ENCODE measurements around the gene DAW1. TPM values are rescaled to one million over a fixed set of nuclear protein-coding genes. Genes with fewer than 3 reads are reported as not detected.

The DAW1 gene
- total RNA-seq, 1 donor from 2014 or later, result 0.80 TPM

GRCh38 chr2:227826563-227826962 lies 44.9 kb upstream of the DAW1 start:
- DNase-seq (ENCODE audit: extremely low spot score, unreplicated experiment), result no peak
- H3K9me3 Mint-ChIP-seq, result no peaks in the 10 kb centered on the region
- no peaks in the 10 kb centered on the region for H3K4me1 Mint-ChIP-seq (ENCODE audit: unreplicated experiment)
- no peak for TF ChIP-seq CTCF (conservative IDR thresholded peaks at IDR 0.05)
- no peak overlapping the region for H3K4me3 Mint-ChIP-seq
- H3K36me3 Mint-ChIP-seq, result no peaks in the 10 kb centered on the region
- no peaks in the 10 kb centered on the region for H3K27me3 Mint-ChIP-seq
- H3K27ac Mint-ChIP-seq, result no peak overlapping the region

GRCh38 chr2:227827143-227827542 lies 44.3 kb upstream of the DAW1 start:
- Mint-ChIP-seq H3K27ac (no peak overlapping the region), H3K9me3 (no peaks in the 10 kb centered on the region), H3K4me1 (ENCODE audit: unreplicated experiment) (no peaks in the 10 kb centered on the region), H3K36me3 (no peaks in the 10 kb centered on the region), H3K4me3 (no peak overlapping the region), H3K27me3 (no peaks in the 10 kb centered on the region)
- no peak for TF ChIP-seq CTCF (conservative IDR thresholded peaks at IDR 0.05)
- no peak for DNase-seq (ENCODE audit: extremely low spot score, unreplicated experiment)

GRCh38 chr2:227828477-227828912 lies 42.9 kb upstream of the DAW1 start:
- no peaks in the 10 kb centered on the region for H3K4me1 Mint-ChIP-seq (ENCODE audit: unreplicated experiment)
- no peaks in the 10 kb centered on the region for H3K9me3 Mint-ChIP-seq
- no peaks in the 10 kb centered on the region for H3K36me3 Mint-ChIP-seq
- H3K4me3 Mint-ChIP-seq, result no peak overlapping the region
- H3K27ac Mint-ChIP-seq, result no peak overlapping the region
- no peak for DNase-seq (ENCODE audit: extremely low spot score, unreplicated experiment)
- TF ChIP-seq CTCF (conservative IDR thresholded peaks at IDR 0.05), result no peak
- no peaks in the 10 kb centered on the region for H3K27me3 Mint-ChIP-seq

- no peak for TF ChIP-seq CTCF (conservative IDR thresholded peaks at IDR 0.05)
- DNase-seq (ENCODE audit: extremely low spot score, unreplicated experiment), result no peak
- no peak overlapping the region for H3K4me3 Mint-ChIP-seq
- H3K36me3 Mint-ChIP-seq, result no peaks in the 10 kb centered on the region
- no peak overlapping the region for H3K27ac Mint-ChIP-seq
- H3K4me1 Mint-ChIP-seq (ENCODE audit: unreplicated experiment), result no peaks in the 10 kb centered on the region
- H3K27me3 Mint-ChIP-seq, result no peaks in the 10 kb centered on the region
- H3K9me3 Mint-ChIP-seq, result no peaks in the 10 kb centered on the region
These were observed 42.1 kb upstream of the DAW1 start for GRCh38 chr2:227829337-227829736.

GRCh38 chr2:227834423-227834822 lies 37.0 kb upstream of the DAW1 start:
- no peak overlapping the region for H3K4me3 Mint-ChIP-seq
- H3K27ac Mint-ChIP-seq, result no peak overlapping the region
- no peaks in the 10 kb centered on the region for H3K36me3 Mint-ChIP-seq
- DNase-seq (ENCODE audit: extremely low spot score, unreplicated experiment), result no peak
- H3K9me3 Mint-ChIP-seq, result peaks cover 10% of the 10 kb centered on the region
- no peak for TF ChIP-seq CTCF (conservative IDR thresholded peaks at IDR 0.05)
- no peaks in the 10 kb centered on the region for H3K4me1 Mint-ChIP-seq (ENCODE audit: unreplicated experiment)
- no peaks in the 10 kb centered on the region for H3K27me3 Mint-ChIP-seq
